Astrocyte of the spinal cord (primary cell): Measurements from ENCODE around the gene SLC24A4.

Experiments used
- DNase-seq: peaks from one replicate; pipeline ENCODE4 v3.0.0; 2011; ENCODE audit warnings: low read depth, low spot score
- H3K4me3 ChIP-seq: 2 replicates; pipeline ENCODE4 v1.5.1; 2011; ENCODE audit warnings: low read depth, mild to moderate bottlenecking, low read length, moderate library complexity
- in situ Hi-C: cut with HindIII; loops from 2 replicates; pipeline ENCODE4 v1.10.0; 2017; ENCODE audit warnings: low sequenced_read_pairs
- TF ChIP-seq, protein P1 (sequence below): IDR thresholded peaks from 2 replicates; pipeline ENCODE4 v1.5.1; 2012; ENCODE audit warnings: low read depth, mild to moderate bottlenecking, low read length, inconsistent platforms

Gene SLC24A4

DNA sequence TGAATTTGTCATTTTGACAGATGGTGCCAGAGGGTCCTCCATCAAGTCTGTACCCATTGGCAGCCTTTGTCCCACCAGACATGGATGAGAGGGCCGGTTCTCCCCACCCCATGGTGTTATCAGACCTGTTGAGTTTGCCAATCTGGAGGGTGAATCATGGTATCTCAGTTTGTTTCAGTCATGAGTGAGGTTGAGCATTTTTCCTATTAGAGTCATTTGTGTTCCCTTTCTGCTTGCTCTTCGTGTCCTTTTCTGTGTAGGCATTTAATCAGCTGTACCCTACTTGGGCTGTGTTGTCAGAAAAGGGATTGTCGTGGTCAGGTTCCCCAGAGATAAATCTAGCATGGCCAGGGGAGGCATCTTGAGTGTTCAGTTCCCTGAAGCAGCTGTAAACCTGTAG, 30.5 kb downstream of the SLC24A4 start:
- DNase-seq: no peak
- in situ Hi-C loops: no loop called here
- H3K4me3 ChIP-seq: no peak overlapping the region
- TF ChIP-seq, protein P1, sequence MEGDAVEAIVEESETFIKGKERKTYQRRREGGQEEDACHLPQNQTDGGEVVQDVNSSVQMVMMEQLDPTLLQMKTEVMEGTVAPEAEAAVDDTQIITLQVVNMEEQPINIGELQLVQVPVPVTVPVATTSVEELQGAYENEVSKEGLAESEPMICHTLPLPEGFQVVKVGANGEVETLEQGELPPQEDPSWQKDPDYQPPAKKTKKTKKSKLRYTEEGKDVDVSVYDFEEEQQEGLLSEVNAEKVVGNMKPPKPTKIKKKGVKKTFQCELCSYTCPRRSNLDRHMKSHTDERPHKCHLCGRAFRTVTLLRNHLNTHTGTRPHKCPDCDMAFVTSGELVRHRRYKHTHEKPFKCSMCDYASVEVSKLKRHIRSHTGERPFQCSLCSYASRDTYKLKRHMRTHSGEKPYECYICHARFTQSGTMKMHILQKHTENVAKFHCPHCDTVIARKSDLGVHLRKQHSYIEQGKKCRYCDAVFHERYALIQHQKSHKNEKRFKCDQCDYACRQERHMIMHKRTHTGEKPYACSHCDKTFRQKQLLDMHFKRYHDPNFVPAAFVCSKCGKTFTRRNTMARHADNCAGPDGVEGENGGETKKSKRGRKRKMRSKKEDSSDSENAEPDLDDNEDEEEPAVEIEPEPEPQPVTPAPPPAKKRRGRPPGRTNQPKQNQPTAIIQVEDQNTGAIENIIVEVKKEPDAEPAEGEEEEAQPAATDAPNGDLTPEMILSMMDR: no peak

DNA sequence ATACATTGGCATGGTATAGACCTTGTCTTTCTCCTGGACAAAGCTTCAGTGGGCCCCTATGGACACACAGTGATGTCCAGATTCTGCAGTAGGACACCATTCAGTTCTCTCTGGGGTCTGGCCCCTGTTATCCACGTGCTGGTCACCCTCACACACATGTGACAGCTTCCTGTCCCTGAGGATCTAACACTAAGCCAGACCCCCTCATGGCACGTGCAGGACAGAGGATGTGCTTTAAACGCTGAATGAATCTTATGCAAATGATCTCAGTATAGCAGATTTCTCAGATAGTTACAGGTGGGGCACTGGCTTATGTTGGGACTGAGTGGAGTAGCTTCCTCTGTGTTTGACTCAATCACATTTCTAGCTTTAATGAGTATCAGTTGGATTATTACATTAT, 33.7 kb downstream of the SLC24A4 start:
- no peak for DNase-seq
- in situ Hi-C loops: no loop called here
- no peak overlapping the region for H3K4me3 ChIP-seq
- TF ChIP-seq, protein P1: no peak

DNA sequence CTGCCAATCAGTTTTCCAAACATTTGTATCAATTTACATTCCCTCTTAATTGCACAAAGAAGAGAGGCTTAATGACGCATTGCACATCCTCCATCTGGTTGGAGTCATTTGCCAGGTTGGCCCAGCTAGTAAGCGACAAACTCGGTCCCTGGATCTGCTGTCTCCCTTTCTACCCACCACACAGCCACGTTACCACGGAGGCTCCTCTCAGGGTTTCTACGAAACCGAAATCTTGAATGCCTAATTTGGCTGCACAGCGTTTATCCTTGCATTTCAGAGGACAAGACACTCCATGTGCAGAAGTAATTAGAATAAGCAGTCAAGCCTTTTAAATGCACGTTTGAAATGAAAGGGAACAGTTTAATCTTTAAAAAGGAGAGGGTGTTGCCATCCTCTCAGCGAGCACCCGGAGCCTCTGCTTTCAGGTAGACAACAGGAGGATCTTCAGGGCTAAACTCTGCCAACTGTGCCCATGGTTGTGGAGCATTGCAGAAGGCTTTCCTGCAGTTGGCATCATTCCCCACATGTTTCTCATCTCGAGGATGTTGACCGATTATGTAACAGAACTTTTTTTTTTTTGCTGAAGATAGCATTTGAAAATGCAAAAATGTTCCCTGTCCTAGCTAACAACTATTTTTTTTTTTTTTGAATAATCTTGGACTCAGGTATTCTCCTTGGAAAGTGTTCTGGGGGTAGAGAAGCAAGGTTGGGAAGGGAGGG, 37.8 kb downstream of the SLC24A4 start:
- H3K4me3 ChIP-seq: no peak overlapping the region
- TF ChIP-seq, protein P1: no peak
- no peak for DNase-seq
- in situ Hi-C loops: no loop called here

DNA sequence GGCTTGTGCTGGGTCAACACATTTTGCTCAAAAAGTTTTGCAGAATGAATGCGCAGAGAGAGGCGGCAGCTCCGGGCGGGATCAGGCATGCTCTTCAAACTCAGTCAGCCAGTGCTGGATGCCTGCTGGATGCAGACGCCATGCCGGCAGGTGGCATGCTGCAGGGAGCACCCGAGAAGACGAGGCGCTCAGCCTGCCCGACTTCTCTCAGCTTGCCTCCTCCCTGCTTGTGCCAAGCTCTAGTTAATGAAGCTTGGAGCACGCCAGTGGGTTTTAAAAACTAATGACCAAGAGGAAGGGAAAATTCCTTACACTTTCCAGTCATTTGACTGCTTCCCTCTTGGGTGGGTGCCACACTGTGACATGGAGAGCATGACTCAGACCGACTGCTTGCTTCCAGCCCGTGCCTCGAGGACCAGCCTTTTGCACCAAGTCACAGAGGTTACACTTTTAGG, 39.8 kb downstream of the SLC24A4 start:
- TF ChIP-seq, protein P1: no peak
- no peak for DNase-seq
- no peak overlapping the region for H3K4me3 ChIP-seq
- in situ Hi-C loops: no loop called here

DNA sequence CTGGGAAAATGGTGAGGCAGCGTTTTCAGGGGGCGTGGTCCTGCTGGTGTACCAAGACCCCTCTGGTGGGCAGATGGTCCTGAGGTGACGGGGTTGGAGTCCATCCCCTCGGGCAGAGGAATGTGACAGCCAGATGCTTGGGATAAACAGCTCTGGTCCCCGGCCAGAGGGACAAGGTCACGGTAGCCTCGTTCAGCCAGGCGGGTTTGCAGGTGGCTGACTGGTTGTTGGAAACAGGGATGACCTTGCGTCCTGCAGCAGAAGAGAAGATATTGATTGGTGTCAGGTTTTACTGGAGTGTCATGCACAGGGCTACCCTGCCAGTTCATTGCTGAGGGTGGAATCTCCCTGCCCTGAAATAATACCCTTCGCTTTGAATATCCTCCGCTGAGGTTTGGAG, 43.3 kb downstream of the SLC24A4 start:
- DNase-seq: no peak
- no peak overlapping the region for H3K4me3 ChIP-seq
- in situ Hi-C loops: no loop called here
- TF ChIP-seq, protein P1: no peak

DNA sequence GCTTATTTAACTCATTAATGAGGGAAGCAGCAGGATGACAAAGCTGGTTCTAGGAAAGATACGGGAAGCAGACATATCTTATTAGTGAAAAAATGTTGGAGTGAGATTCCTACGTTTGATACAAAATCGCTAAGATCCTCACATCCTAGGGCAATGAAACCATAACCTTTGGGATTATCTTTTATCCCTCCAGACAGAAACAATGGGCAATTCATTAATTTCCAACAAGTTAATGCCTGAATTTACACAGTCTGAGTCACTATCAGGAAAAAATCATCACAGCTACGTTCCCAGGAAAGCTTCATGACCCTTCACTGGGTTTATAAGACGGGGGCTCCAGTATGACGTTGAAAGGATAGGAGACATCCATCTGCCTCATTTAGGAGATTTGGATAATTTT, 45.0 kb downstream of the SLC24A4 start:
- TF ChIP-seq, protein P1: no peak
- in situ Hi-C loops: no loop called here
- H3K4me3 ChIP-seq: no peak overlapping the region
- DNase-seq: no peak
